ENCODE data around the gene ALOX5AP. TPM values are rescaled to one million over a fixed set of nuclear protein-coding genes. Genes with fewer than 3 reads are reported as not detected.

The ALOX5AP gene
- total RNA-seq, result 1.1 and 6.3 TPM in 2 replicates

DNA sequence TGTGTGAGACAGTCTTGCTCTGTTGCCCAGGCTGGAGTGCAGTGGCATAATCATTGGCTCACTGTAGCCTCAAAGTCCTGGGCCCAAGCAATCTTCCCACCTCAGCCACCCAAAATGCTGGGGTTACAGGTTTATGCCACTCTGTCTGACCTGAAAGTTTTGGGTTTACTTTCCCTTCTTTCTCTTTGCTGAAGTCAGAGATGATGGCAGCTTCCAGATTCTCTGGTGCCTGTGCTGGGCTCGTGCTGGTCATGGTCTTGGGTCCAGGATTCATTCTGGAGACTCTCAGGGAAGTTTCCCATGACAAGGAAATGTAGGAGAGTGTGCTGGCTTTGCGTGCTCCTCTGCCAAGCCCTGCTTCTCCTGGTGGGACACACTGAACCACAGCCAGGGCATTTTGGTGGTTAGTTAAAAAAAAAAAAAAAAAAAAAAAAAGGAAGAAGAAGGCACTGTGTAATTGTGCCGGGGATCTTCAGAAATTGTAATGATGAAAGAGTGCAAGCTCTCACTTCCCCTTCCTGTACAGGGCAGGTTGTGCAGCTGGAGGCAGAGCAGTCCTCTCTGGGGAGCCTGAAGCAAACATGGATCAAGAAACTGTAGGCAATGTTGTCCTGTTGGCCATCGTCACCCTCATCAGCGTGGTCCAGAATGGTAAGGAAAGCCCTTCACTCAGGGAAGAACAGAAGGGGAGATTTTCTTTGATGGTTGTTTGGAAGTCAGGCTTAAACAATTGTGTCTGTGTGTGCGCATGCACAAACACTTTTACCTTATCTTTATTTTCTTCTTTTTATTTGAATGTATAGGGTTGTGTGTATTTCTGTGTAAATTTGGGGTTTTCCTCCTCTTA is at the start of gene ALOX5AP:
Gene ALOX5AP, plus strand, starts transcription at position 519 of the 847 bp plus-strand sequence. Its CDS starts 63 bp downstream, at position 582.

Other genes starting within 250 kb of the ALOX5AP start
- 11.3 and 13.3 TPM in 2 replicates for gene USPL1, start 117.6 kb upstream of the ALOX5AP start, total RNA-seq
- gene MEDAG, start 170.7 kb downstream of the ALOX5AP start, total RNA-seq, result 0.16 TPM in 1 of 2 replicates, not detected in the other
- not detected in 2 replicates for gene TEX26, start 197.1 kb downstream of the ALOX5AP start, total RNA-seq

Data from hair follicular keratinocyte (primary cell).